NCI-H1417 treated with DMSO at 0.1 percent for 48 hours (cell line): ENCODE results near the gene TGFA.

ENCODE experiments used
- DNase-seq: peaks from one replicate; lab custom pipeline; 2025; lab: John Stamatoyannopoulos, UW

TGFA gene

GRCh38 chr2:70553584-70554337, at the start of gene TGFA:
TGFA (minus strand) TSS chr2:70553826; CDS start chr2:70553767, 59 bp downstream.
- peak; percentile 7 for DNase-seq

- DNase-seq = no peak
Measured at GRCh38 chr2:70603066-70603465, 49.4 kb upstream of the TGFA start.

DNA sequence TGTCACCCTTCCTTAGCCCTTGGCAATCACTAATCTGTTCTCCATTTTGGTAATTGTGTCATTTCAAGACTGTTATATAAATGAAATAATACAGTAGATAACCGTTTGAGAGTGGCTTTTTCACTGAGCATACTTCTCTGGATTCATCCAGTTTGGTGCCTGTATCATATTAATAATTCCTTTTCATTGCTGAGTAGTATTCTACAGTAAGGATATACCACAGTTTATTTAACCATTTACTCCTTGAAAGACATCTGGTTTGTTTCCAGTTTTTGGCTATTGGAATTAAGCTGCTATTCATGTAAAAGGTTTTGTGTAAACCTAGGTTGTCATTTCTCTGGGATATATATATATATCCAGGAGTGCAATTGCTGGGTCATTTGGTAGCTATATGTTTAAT, 44.6 kb upstream of the TGFA start:
- no peak for DNase-seq

- no peak for DNase-seq
Measured at GRCh38 chr2:70596739-70597138, 43.1 kb upstream of the TGFA start.

- DNase-seq = no peak
Measured at GRCh38 chr2:70596293-70596692, 42.7 kb upstream of the TGFA start.

DNA sequence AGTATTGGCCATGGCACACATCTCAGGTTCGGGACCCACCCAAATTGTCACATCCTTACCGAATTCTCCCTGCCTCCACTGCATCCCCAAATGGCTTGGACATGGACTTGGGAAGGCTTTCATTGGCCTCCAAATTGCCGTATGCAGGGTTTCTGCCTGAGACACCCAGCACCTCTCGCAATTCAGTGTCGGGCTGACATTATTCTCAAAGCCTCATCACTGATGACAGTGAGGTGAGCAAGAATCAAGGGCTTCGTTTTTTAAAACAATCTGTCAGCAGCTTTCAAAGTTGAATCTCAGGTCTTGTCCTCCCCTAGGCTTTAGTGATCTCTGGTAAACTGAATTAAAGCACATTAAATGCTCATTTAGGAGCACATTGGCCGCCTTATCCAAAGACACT, 29.5 kb upstream of the TGFA start:
- no peak for DNase-seq

DNA sequence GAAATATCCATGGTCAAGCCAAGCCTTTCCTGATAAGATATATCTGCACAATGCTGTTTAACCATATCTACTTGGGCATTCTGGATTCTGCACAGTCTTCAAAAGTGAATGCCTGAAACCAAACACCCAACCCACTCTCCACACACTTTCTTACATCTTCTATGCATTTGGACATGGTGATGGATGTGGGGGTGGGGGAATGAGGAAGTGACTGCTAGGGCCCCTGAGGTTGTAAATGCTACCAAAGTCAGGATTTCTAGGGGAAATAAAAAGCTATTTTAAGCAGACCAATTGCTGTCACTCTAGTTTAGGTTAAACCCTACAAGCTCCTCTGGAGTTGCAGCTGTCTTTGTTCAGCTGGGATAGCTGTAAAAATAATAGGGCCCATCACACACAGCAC, 26.7 kb upstream of the TGFA start:
- no peak for DNase-seq

DNA sequence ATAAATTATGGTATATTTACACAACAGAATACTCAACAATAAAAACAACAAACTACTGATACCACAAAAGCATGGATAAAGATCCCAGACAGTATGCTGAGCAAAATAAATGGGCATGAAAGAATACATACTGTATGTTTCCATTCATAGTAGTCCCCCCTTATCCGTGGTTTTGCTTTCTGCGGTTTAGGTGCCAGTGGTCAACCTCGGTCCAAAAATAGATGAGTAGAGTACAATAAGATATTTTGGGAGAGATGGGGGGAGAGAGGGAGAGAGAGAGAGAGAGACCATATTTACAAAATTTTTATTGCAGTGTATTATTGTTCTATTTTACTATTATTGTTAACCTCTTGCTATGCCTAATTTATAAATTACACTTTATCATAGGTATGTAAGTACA, 21.0 kb upstream of the TGFA start:
- no peak for DNase-seq

GRCh38 chr2:70574109-70574508, 20.5 kb upstream of the TGFA start:
- no peak for DNase-seq

DNA sequence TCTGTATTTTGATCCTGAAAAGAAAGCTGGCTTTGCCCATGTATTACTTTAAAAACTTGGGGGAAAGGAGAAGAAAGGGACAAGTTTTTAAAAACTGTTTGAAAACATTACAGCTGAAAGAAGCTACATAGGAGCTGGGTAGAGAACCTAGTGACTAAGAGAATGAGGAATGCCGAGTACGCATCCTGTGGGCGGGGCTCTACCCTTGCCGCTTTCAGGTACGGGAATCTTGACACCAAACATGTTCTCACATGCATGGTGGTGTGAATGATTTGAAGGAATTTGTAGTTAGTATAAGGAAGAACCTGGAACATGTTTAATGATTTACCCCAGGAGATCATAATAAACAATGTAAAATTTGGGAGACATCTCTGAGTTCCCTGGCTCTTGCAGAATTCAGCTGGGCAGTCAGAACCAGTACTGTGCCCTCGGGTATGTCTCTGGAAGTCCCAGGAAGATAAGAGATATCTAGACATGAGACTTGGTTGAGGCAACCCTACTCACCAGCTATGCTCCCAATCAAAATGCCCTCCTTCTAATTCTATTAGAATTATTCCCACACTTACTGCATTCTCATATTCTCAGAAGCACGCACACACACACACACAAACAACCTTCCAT, 16.5 kb upstream of the TGFA start:
- no peak for DNase-seq

DNA sequence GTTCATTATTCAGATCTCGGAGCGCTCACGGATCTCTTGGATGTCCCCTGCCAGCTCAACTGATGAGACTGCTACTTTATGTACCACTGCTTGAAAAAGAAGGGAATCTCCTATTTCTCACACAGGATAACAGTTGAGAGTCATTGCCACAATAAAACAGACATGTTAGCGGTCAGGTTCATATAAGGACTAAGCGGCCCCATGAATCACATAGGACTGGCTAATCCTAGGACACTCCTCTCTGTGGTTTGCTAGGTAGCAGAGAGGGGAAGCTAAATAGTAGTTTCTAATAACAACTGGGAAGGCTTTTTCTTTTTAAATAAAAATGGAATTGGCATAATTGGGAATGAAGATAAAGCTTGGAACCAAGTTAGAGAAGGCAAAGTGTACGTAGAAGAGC, 15.9 kb upstream of the TGFA start:
- no peak for DNase-seq

DNA sequence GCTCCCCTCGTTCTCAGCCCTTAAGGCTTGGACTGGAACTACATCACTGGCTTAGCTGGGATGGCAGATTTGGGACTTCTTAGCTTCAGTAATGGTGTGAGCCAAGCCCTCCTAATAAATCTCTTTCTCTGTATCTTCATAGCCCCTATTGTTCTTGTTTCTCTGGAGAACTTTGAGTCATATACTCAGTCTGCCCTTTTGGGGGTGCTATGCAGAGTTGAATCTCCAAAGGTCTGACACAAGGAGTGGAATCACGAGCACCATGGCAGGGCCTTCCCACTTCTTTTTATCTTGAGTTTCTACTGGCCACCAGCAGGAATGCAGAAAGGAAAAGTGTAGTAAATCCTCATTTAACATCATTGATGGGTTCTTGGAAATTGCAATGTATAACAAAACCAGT, 13.3 kb upstream of the TGFA start:
- no peak for DNase-seq

DNA sequence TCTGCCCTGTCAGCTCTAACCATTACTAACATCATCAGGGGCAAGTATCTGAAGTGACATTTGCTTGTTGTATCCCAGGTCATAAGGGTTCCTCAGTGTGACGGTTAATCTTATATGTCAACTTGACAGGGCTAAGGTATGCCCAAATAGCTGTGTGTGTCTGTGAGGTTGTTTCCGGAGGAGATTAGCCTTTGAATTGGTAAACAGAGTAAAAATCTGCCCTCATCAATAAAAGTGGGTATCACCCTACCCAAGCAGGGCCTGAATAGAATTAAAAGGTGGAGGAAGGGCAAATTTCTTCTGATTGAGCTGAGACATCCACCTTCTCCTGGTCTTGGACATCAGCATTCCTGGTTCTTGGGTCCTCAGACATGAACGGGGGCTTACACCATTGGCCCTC, 12.8 kb upstream of the TGFA start:
- no peak for DNase-seq

- DNase-seq = no peak
Measured at GRCh38 chr2:70565039-70565731, 11.6 kb upstream of the TGFA start.

DNA sequence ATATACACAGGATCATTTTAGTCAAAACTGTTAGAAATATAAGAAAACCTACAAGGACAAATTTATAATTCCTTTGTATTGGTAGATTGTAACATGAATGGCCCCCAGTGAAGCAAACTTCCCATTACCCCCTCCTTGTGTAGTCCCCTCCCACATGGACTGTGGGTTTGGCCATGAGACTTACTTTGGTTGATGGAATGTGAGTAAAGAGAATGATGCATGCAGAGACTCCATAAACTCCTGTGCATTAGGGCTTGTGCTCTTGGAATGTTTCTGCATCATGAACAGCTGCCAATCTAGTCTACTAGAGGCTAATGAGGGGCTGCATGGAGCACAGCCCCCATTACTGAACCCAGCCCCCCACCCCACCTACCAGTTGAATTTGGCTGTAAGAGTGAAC, 8.3 kb upstream of the TGFA start:
- no peak for DNase-seq

DNA sequence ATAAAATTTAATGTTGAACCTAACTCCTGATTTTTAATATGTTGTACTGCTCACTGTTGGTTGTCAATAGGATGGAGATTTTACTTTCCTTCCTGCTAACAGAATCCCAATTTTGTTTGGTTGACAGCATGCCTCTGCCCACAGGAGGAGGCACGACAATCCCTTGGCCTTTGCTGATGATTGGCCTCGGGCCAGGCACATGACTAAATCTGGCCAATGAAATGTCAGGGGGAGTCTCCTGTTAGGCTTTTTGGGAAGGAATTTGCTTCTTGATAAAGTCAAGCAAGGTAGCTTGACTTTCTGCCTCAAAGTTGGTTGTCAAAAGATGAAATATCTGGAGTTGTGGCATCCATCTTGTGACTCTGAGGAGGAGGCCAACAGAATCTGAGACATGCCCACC, 6.8 kb upstream of the TGFA start:
- DNase-seq = no peak

- no peak for DNase-seq
Measured at GRCh38 chr2:70560040-70560439, 6.4 kb upstream of the TGFA start.

- no peak for DNase-seq
Measured at GRCh38 chr2:70558195-70558808, 4.7 kb upstream of the TGFA start.

DNA sequence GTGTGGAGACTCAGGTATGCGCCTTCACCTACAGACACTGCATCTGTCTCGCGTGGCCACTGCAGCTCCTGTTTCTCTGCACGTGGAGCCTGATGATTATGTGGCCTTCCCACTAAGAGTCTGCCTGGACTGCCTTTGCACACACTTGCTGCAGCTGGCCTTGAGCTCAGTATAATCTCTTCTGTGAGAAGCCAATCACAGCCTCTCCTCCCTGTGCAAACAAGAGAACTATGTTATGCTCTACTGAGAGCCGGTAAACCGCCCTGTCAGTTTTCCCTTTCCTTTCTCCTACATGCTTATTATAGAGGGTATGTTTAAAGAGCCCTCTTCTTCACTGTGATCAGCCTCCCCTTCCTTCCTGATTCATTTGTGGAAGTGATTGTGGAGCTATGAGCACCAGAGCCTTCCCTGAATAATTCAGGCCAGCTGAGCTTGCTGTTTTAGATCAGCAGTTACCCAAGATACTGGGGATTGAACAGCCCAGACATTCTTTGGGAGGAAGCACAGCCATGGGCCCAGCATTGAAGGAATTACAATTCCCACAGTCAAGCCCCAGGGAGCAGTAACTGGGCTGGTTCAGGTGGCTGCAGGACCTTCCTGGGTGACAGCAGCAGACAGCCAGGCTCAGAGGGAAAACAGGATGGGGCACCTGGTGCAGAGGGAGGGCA, 3.7 kb upstream of the TGFA start:
- DNase-seq = peak; percentile 71

DNA sequence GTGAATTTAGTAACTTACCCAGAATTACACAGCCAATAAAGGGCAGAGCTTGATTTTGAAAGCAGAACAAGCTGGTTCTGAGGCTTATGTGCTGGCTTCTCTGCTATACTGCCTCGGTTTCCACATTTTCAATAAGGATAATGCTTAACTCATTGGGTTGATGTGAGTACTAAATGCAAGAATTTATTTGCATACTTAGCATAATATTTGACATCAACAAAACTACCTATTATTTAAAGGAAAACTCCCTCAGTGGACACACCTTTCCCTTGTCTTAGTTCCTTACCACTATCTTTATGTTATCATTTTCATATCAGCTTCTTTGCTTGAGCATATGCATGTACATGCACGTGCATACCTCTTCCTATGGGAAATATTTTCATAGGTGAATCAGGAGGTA, 3.0 kb upstream of the TGFA start:
- no peak for DNase-seq

DNA sequence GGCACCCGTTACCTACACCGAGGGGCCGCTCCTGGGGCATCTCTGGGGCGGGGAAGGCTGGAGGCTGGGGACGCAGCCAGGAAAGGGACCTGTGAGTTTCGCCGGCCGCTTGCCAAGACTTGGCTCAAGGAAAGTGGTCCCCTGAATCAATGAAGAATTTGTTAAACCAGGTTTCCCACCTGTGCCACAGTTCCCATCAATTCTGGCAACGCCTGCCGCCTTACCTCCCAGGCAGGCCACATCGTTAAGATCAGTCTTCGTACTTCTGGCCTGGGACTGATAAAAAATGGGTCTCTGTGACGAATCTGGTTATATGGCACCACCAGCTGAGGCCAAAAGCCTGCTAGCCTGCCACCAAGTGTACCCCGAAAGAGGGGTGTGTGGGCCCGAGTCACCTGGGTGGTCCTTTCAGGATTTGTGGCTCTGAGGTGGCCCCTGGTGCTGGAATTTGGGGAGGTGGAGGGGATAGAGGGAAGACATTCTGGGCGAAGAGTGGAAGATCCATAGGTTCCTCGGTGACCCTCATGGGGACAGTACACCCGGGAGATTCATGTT, 789 bp upstream of the TGFA start:
- DNase-seq = no peak

- no peak for DNase-seq
Measured at GRCh38 chr2:70553334-70553583, 367 bp downstream of the TGFA start.
